Activated CD8-positive, alpha-beta T cell treated with anti-CD3 and anti-CD28 coated beads for 36 hours (primary cell): ENCODE measurements around the gene BPTF. TPM values are rescaled to one million over a fixed set of nuclear protein-coding genes. Genes with fewer than 3 reads are reported as not detected.

ENCODE experiments used
- ATAC-seq: fragments of 200-7000 bp; cut with Tn5 transposase; one replicate; pipeline ENCODE4 v1.10.0; 2021; ENCODE audit warnings: mild to moderate bottlenecking, moderate library complexity
- CTCF ChIA-PET: fragments of 350-600 bp; sonication (Branson Sonifier 250); formaldehyde crosslinking; loops from one replicate; lab custom pipeline; 2021; ENCODE audit warnings: antibody characterized with exemption; lab: Charles Lee
- POLR2A ChIA-PET: fragments of 350-600 bp; sonication (Branson Sonifier 250); formaldehyde crosslinking; loops from one replicate; lab custom pipeline; 2021; ENCODE audit warnings: antibody characterized with exemption; lab: Charles Lee
- DNase-seq: peaks from one replicate; pipeline ENCODE4 v3.0.0-alpha.2; 2020
- H3K27ac Mint-ChIP-seq: one replicate; pipeline ENCODE4 v1.8.0; 2021; ENCODE audit warnings: mild to moderate bottlenecking, mixed read lengths
- H3K27me3 Mint-ChIP-seq: one replicate; pipeline ENCODE4 v1.8.0; 2021; ENCODE audit warnings: mixed read lengths
- H3K36me3 Mint-ChIP-seq: one replicate; pipeline ENCODE4 v1.8.0; 2021; ENCODE audit warnings: low read depth, mixed read lengths
- H3K4me1 Mint-ChIP-seq: one replicate; pipeline ENCODE4 v1.8.0; 2021; ENCODE audit warnings: low read depth, mixed read lengths
- H3K4me3 Mint-ChIP-seq: one replicate; pipeline ENCODE4 v1.8.0; 2021; ENCODE audit warnings: mild to moderate bottlenecking, moderate library complexity, mixed read lengths
- H3K9me3 Mint-ChIP-seq: one replicate; pipeline ENCODE4 v1.8.0; 2021; ENCODE audit warnings: mixed read lengths
- CTCF ChIP-seq: fragments of 200-600 bp; IDR thresholded peaks from one replicate; pipeline ENCODE4 v1.8.0; 2022; ENCODE audit warnings: antibody characterized with exemption, mild to moderate bottlenecking
- intact Hi-C: fragments of 100-400 bp; cut with micrococcal nuclease; formaldehyde crosslinking; loops from one replicate; pipeline ENCODE4 v1.10.0; 2022
- total RNA-seq, 2 experiments: library from RNA; stranded (reverse); gene quantifications; one replicate each; pipeline ENCODE4 v1.2.3, GENCODE V29; 2021

The BPTF gene
- total RNA-seq, 2 experiments from 2014 or later: 80.1 to 84.4 TPM

GRCh38 chr17:67931227-67931626, 105.9 kb downstream of the BPTF start:
- intact Hi-C loops: no loop called here
- no peak for DNase-seq
- Mint-ChIP-seq H3K27ac (no peak overlapping the region), H3K27me3 (no peaks in the 10 kb centered on the region), H3K9me3 (no peaks in the 10 kb centered on the region), H3K4me1 (no peaks in the 10 kb centered on the region), H3K36me3 (peaks cover 17% of the 10 kb centered on the region), H3K4me3 (no peak overlapping the region)
- ChIA-PET CTCF (interaction anchor here (0.6 to 2.5 kb wide), 2 partner anchors 11 to 32 kb away, joined by 3 to 14 read pairs; no protein-coding TSS in a partner anchor), POLR2A (interaction anchor here (0.7 to 1.2 kb wide), 5 partner anchors 12 to 270 kb away, joined by 3 read pairs; partner anchors contain the start of gene BPTF)
- TF ChIP-seq CTCF: no peak
- ATAC-seq: no peak

DNA sequence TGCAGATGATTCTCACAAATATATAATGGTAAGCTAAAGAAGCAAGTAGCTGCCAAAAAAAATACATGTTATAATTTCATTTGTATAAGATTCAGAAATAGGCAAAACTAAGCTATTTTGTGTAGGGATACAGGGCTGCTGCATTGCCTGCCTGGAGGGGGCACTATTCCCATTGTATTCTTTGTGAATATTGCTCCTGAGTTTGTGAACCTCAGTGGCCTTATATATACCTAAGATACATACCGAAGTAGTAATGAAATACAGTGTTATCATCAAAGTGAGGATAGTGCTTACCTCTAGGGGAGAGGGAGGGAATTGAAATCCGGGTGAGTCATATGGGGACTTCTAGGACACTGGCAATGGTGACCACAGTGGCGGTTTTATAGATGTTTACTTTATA, 117.5 kb downstream of the BPTF start:
- no peak for ATAC-seq
- H3K27ac Mint-ChIP-seq: no peak overlapping the region

GRCh38 chr17:67944035-67944434, 118.7 kb downstream of the BPTF start:
- ATAC-seq (no peak), DNase-seq (no peak)
- intact Hi-C loops: no loop called here
- TF ChIP-seq CTCF: no peak
- Mint-ChIP-seq H3K4me3 (no peak overlapping the region), H3K27ac (no peak overlapping the region), H3K9me3 (no peaks in the 10 kb centered on the region), H3K4me1 (no peaks in the 10 kb centered on the region), H3K27me3 (no peaks in the 10 kb centered on the region), H3K36me3 (peaks cover 37% of the 10 kb centered on the region)
- POLR2A ChIA-PET: no interaction called here
- CTCF ChIA-PET: interaction anchor here (1.1 to 1.7 kb wide), 2 partner anchors 9 to 14 kb away, joined by 3 to 4 read pairs; no protein-coding TSS in a partner anchor

More for the DNA sequence above, 117.5 kb downstream of the BPTF start:
- H3K36me3 Mint-ChIP-seq: peaks cover 34% of the 10 kb centered on the region
- CTCF ChIA-PET: interaction anchor here (0.5 to 1.8 kb wide), 16 partner anchors 10 to 142 kb away, joined by 3 to 14 read pairs (median 3); no protein-coding TSS in a partner anchor
- peak; percentile 54 for TF ChIP-seq CTCF
- no peaks in the 10 kb centered on the region for H3K27me3 Mint-ChIP-seq
- no peaks in the 10 kb centered on the region for H3K4me1 Mint-ChIP-seq
- H3K4me3 Mint-ChIP-seq: no peak overlapping the region
- no peak for DNase-seq
- H3K9me3 Mint-ChIP-seq: no peaks in the 10 kb centered on the region
- intact Hi-C loops: no loop called here
- POLR2A ChIA-PET: no interaction called here

- ChIA-PET CTCF (interaction anchor here (0.8 to 1.2 kb wide), 4 partner anchors 9 to 147 kb away, joined by 3 to 5 read pairs (median 4); no protein-coding TSS in a partner anchor), POLR2A (interaction anchor here (0.6 kb wide), 1 partner anchor 270 kb away, joined by 3 read pairs; no protein-coding TSS in a partner anchor)
- Mint-ChIP-seq H3K27ac (no peak overlapping the region), H3K4me1 (no peaks in the 10 kb centered on the region), H3K4me3 (no peak overlapping the region), H3K9me3 (no peaks in the 10 kb centered on the region), H3K36me3 (peaks cover 35% of the 10 kb centered on the region), H3K27me3 (no peaks in the 10 kb centered on the region)
- no peak for TF ChIP-seq CTCF
- intact Hi-C loops: no loop called here
- ATAC-seq (no peak), DNase-seq (no peak)
These were observed 121.2 kb downstream of the BPTF start for GRCh38 chr17:67946513-67946912.

GRCh38 chr17:67947325-67947813, 122.1 kb downstream of the BPTF start:
- H3K4me1 Mint-ChIP-seq: no peaks in the 10 kb centered on the region
- intact Hi-C loops: no loop called here
- ATAC-seq: no peak
- H3K27me3 Mint-ChIP-seq: no peaks in the 10 kb centered on the region
- CTCF ChIA-PET: interaction anchor here (1.0 kb wide), 1 partner anchor 148 kb away, joined by 5 read pairs; no protein-coding TSS in a partner anchor
- no peak for TF ChIP-seq CTCF
- POLR2A ChIA-PET: no interaction called here
- no peak overlapping the region for H3K27ac Mint-ChIP-seq
- peaks cover 31% of the 10 kb centered on the region for H3K36me3 Mint-ChIP-seq
- no peak for DNase-seq
- no peaks in the 10 kb centered on the region for H3K9me3 Mint-ChIP-seq
- no peak overlapping the region for H3K4me3 Mint-ChIP-seq
